Loucy (cell line): Measurements from ENCODE around the gene DUSP5.

ENCODE experiments used
- H2AFZ ChIP-seq: fragments of 200-600 bp; sonication (generic); 2 replicates; pipeline ENCODE4 v1.6.0; 2016; ENCODE audit warnings: antibody characterized with exemption, mild to moderate bottlenecking, low read length, moderate library complexity
- H3F3A ChIP-seq: fragments of 200-600 bp; 2 replicates; pipeline ENCODE4 v1.6.0; 2016; ENCODE audit warnings: antibody characterized with exemption, low read depth, mild to moderate bottlenecking
- H3K27me3 ChIP-seq: fragments of 200-600 bp; sonication (generic); 2 replicates; pipeline ENCODE4 v1.6.1; 2014; ENCODE audit warnings: low read length, mild to moderate bottlenecking; ENCODE audit not compliant: insufficient read depth, poor library complexity, severe bottlenecking
- H3K36me3 ChIP-seq: fragments of 200-600 bp; sonication (generic); 2 replicates; pipeline ENCODE4 v1.6.1; 2016; ENCODE audit warnings: low read length; ENCODE audit not compliant: insufficient read depth
- H3K4me1 ChIP-seq: fragments of 200-600 bp; sonication (generic); 2 replicates; pipeline ENCODE4 v1.5.1; 2014; ENCODE audit warnings: low read length, mild to moderate bottlenecking; ENCODE audit not compliant: insufficient read depth, poor library complexity, severe bottlenecking
- H3K4me2 ChIP-seq: fragments of 200-600 bp; sonication (generic); 2 replicates; pipeline ENCODE4 v1.6.0; 2014; ENCODE audit warnings: antibody characterized with exemption, low read length, low read depth, mild to moderate bottlenecking; ENCODE audit not compliant: poor library complexity, severe bottlenecking
- H3K4me3 ChIP-seq: fragments of 200-600 bp; sonication (generic); 2 replicates; pipeline ENCODE4 v1.5.1; 2014; ENCODE audit warnings: low read length, mild to moderate bottlenecking, mixed read lengths; ENCODE audit not compliant: poor library complexity, severe bottlenecking
- H3K79me2 ChIP-seq: fragments of 200-600 bp; sonication (generic); 2 replicates; pipeline ENCODE4 v1.6.1; 2014; ENCODE audit warnings: low read length; ENCODE audit not compliant: insufficient read depth
- H3K9ac ChIP-seq: fragments of 200-600 bp; sonication (generic); 2 replicates; pipeline ENCODE4 v1.6.0; 2014; ENCODE audit warnings: mild to moderate bottlenecking, low read depth, low read length, moderate library complexity; ENCODE audit not compliant: poor library complexity, severe bottlenecking
- H3K9me2 ChIP-seq: fragments of 200-600 bp; sonication (generic); replicated peaks from 2 replicates; pipeline ENCODE4 v1.6.1; 2016; ENCODE audit warnings: low read depth, low read length, mixed read lengths
- H3K9me3 ChIP-seq: fragments of 200-600 bp; sonication (generic); 2 replicates; pipeline ENCODE4 v1.6.1; 2014; ENCODE audit warnings: mild to moderate bottlenecking, antibody characterized with exemption, low read length, low read depth; ENCODE audit not compliant: insufficient read depth
- H4K20me1 ChIP-seq: fragments of 200-600 bp; sonication (generic); 2 replicates; pipeline ENCODE4 v1.6.0; 2014; ENCODE audit warnings: antibody characterized with exemption, low read length, mild to moderate bottlenecking; ENCODE audit not compliant: insufficient read depth, poor library complexity, severe bottlenecking
- CTCF ChIP-seq: fragments of 200-600 bp; sonication (generic); conservative IDR thresholded peaks from 2 replicates; pipeline ENCODE4 v1.5.1; 2014; ENCODE audit warnings: mild to moderate bottlenecking, antibody characterized with exemption, low read length
- EZH2phosphoT487 ChIP-seq: fragments of 200-600 bp; IDR thresholded peaks from 2 replicates; pipeline ENCODE4 v1.6.1; 2018; ENCODE audit warnings: antibody characterized with exemption, mild to moderate bottlenecking, moderate library complexity, borderline replicate concordance

The DUSP5 gene

GRCh38 chr10:110488940-110489339 lies 8.8 kb upstream of the DUSP5 start:
- TF ChIP-seq CTCF (no peak), EZH2phosphoT487 (no peak)
- H3K9me2 ChIP-seq, result no peaks in the 10 kb centered on the region
- no peaks in the 10 kb centered on the region for H4K20me1 ChIP-seq
- no peak overlapping the region for H3K4me3 ChIP-seq
- H3K4me1 ChIP-seq, result peaks cover 15% of the 10 kb centered on the region
- H3K27me3 ChIP-seq, result no peaks in the 10 kb centered on the region
- no peaks in the 10 kb centered on the region for H3F3A ChIP-seq
- H3K9me3 ChIP-seq, result no peaks in the 10 kb centered on the region
- no peak overlapping the region for H2AFZ ChIP-seq
- H3K79me2 ChIP-seq, result no peaks in the 10 kb centered on the region
- H3K4me2 ChIP-seq, result peak overlapping the region; percentile 22
- H3K9ac ChIP-seq, result no peak overlapping the region
- no peaks in the 10 kb centered on the region for H3K36me3 ChIP-seq

GRCh38 chr10:110490640-110491039 lies 7.1 kb upstream of the DUSP5 start:
- no peak overlapping the region for H2AFZ ChIP-seq
- H3K36me3 ChIP-seq, result no peaks in the 10 kb centered on the region
- H3K9ac ChIP-seq, result no peak overlapping the region
- H4K20me1 ChIP-seq, result no peaks in the 10 kb centered on the region
- peaks cover 15% of the 10 kb centered on the region for H3K4me1 ChIP-seq
- no peaks in the 10 kb centered on the region for H3F3A ChIP-seq
- no peaks in the 10 kb centered on the region for H3K9me3 ChIP-seq
- H3K27me3 ChIP-seq, result no peaks in the 10 kb centered on the region
- H3K4me2 ChIP-seq, result no peak overlapping the region
- H3K79me2 ChIP-seq, result no peaks in the 10 kb centered on the region
- no peaks in the 10 kb centered on the region for H3K9me2 ChIP-seq
- TF ChIP-seq CTCF (no peak), EZH2phosphoT487 (no peak)
- H3K4me3 ChIP-seq, result no peak overlapping the region

GRCh38 chr10:110491346-110491745 lies 6.4 kb upstream of the DUSP5 start:
- no peaks in the 10 kb centered on the region for H3K36me3 ChIP-seq
- no peaks in the 10 kb centered on the region for H3K27me3 ChIP-seq
- H3F3A ChIP-seq, result no peaks in the 10 kb centered on the region
- H3K79me2 ChIP-seq, result 0 out of 2 replicates have a peak, but pooled peaks cover 3% of the 10 kb centered on the region
- H3K9ac ChIP-seq, result no peak overlapping the region
- no peak overlapping the region for H3K4me3 ChIP-seq
- H3K9me2 ChIP-seq, result no peaks in the 10 kb centered on the region
- no peaks in the 10 kb centered on the region for H4K20me1 ChIP-seq
- no peak for TF ChIP-seq CTCF
- TF ChIP-seq EZH2phosphoT487, result no peak
- H2AFZ ChIP-seq, result no peak overlapping the region
- H3K4me2 ChIP-seq, result no peak overlapping the region
- H3K4me1 ChIP-seq, result peaks cover 15% of the 10 kb centered on the region
- no peaks in the 10 kb centered on the region for H3K9me3 ChIP-seq
